ENCODE measurements around the gene EXOC3L4. TPM values are rescaled to one million over a fixed set of nuclear protein-coding genes. Genes with fewer than 3 reads are reported as not detected.

Gene EXOC3L4
- total RNA-seq, 4 donors from 2014 or later: 0.63 to 2.1 (median 1.3) TPM

DNA sequence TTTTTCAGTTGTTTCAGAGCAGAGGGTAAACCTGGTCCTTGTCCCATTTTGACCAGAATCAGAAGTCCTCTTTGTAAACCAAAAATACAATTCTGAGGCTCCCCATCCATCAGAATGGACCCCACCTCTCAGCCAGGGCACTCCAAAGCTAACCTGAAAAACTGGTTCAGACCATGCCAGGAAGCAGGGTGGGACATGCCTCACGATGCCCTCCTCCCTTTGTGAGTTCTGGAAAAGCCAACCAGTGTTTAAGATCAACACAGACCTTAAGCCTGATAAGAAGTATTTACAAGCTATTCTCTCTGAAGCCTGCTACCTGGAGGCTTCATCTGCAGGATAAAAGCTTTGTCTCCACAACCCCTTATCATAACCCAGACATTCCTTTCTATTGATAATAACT, 64.2 kb downstream of the EXOC3L4 start:
- Histone ChIP-seq H3K27me3 (no peaks in the 10 kb centered on the region), H3K4me3 (no peak overlapping the region), H3K4me1 (peaks cover 0 to 25% (median 0%) of the 10 kb centered on the region in 4 donors), H3K27ac (no peak overlapping the region), H3K9me3 (no peaks in the 10 kb centered on the region), H3K36me3 (no peaks in the 10 kb centered on the region)
- WGBS, 2 donors: 50 to 83% methylated on average over 1 of the region's 1 CpG
- DNase-seq (ENCODE audit: low spot score in 2 of 2): no peak
- TF ChIP-seq EP300 (IDR thresholded peaks at IDR 0.05) (no peak), POLR2A (IDR thresholded peaks at IDR 0.05) (no peak)
- TF ChIP-seq, protein P1, sequence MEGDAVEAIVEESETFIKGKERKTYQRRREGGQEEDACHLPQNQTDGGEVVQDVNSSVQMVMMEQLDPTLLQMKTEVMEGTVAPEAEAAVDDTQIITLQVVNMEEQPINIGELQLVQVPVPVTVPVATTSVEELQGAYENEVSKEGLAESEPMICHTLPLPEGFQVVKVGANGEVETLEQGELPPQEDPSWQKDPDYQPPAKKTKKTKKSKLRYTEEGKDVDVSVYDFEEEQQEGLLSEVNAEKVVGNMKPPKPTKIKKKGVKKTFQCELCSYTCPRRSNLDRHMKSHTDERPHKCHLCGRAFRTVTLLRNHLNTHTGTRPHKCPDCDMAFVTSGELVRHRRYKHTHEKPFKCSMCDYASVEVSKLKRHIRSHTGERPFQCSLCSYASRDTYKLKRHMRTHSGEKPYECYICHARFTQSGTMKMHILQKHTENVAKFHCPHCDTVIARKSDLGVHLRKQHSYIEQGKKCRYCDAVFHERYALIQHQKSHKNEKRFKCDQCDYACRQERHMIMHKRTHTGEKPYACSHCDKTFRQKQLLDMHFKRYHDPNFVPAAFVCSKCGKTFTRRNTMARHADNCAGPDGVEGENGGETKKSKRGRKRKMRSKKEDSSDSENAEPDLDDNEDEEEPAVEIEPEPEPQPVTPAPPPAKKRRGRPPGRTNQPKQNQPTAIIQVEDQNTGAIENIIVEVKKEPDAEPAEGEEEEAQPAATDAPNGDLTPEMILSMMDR (IDR thresholded peaks at IDR 0.05): no peak

Other genes starting within 250 kb of the EXOC3L4 start
- gene AMN, start 172.1 kb upstream of the EXOC3L4 start, total RNA-seq: under 1 TPM in 1 of 4 donors, not detected in 3; 0.21 TPM
- gene CDC42BPB, start 37.2 kb upstream of the EXOC3L4 start, total RNA-seq: 100 to 1,000 TPM; 115 to 172 (median 134) TPM
- gene LBHD2, start 10.5 kb upstream of the EXOC3L4 start, total RNA-seq: not detected
- 10 to 100 TPM; 42.9 to 49.4 (median 47.8) TPM for gene TNFAIP2, start 28.7 kb downstream of the EXOC3L4 start, total RNA-seq
- 100 to 1,000 TPM; 128 to 226 (median 160) TPM for gene EIF5, start 239.5 kb downstream of the EXOC3L4 start, total RNA-seq